ENCODE measurements around the gene FAM53C. TPM values are rescaled to one million over a fixed set of nuclear protein-coding genes. Genes with fewer than 3 reads are reported as not detected.

The FAM53C gene
- total and polyA plus RNA-seq, 2 donors (not counting 3 experiments of a cell fraction or from before 2014, with no cell fraction given), result 37.4 to 37.9 TPM

- Histone ChIP-seq H3K9me1 (replicated peaks; ENCODE audit: control insufficient read depth, extremely low read depth, insufficient read depth, low read length) (no peaks in the 10 kb centered on the region), H3K9ac (replicated peaks; ENCODE audit: extremely low read depth, insufficient read depth, low read length) (no peak overlapping the region), H3K27ac (ENCODE audit: insufficient read depth, low read depth, low read length) (no peak overlapping the region), H3K4me1 (ENCODE audit: control insufficient read depth, extremely low read depth, insufficient read depth, low read length) (no peaks in the 10 kb centered on the region), H4K20me1 (replicated peaks; ENCODE audit: control insufficient read depth, extremely low read depth, insufficient read depth, low read length) (no peaks in the 10 kb centered on the region), H3K27me3 (ENCODE audit: control insufficient read depth in 2 of 2, insufficient read depth in 2 of 2, low read length in 2 of 2) (no peaks in the 10 kb centered on the region), H3K36me3 (ENCODE audit: control insufficient read depth in 2 of 2, extremely low read depth in 1 of 2, insufficient read depth in 2 of 2, low read length in 2 of 2) (peaks cover 8 to 26% of the 10 kb centered on the region in 2 experiments), H3K4me3 (replicated peaks in 1 of 3; ENCODE audit: insufficient read depth in 1 of 3, low read depth in 1 of 3, low read length in 3 of 3) (no peak overlapping the region), H3K9me3 (replicated peaks; ENCODE audit: control insufficient read depth, insufficient read depth, low read length) (no peaks in the 10 kb centered on the region), H2AFZ (ENCODE audit: low read depth, low read length) (no peak overlapping the region), H3K79me2 (ENCODE audit: control insufficient read depth, insufficient read depth, low read length) (no peaks in the 10 kb centered on the region), H3K4me2 (ENCODE audit: insufficient read depth, low read length) (no peak overlapping the region)
- CTCF ChIA-PET, result interaction anchor here (0.8 to 2.1 kb wide), 3 partner anchors 38 to 168 kb away, joined by 3 to 5 read pairs (median 3); partner anchors contain the start of gene KDM3B
- intact Hi-C loops (cut with micrococcal nuclease), result no loop called here
- FAIRE-seq (no peak), DNase-seq (ENCODE audit: low read depth, low spot score) (no peak)
- dilution Hi-C loops (cut with MboI; ENCODE audit: extremely low pct_ligation_motif_present, low sequenced_read_pairs), result no loop called here
- POLR2A ChIA-PET, result no interaction called here
- TF ChIP-seq, protein P1, sequence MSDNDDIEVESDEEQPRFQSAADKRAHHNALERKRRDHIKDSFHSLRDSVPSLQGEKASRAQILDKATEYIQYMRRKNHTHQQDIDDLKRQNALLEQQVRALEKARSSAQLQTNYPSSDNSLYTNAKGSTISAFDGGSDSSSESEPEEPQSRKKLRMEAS (IDR thresholded peaks at IDR 0.05; ENCODE audit: insufficient read depth, insufficient read length), result no peak
- TF ChIP-seq MYC (IDR thresholded peaks at IDR 0.05; ENCODE audit: low read depth, low read length) (no peak), POLR2A (IDR thresholded peaks at IDR 0.05; ENCODE audit: low read depth, low read length) (no peak), FOS (IDR thresholded peaks at IDR 0.05; ENCODE audit: borderline replicate concordance, insufficient read depth, low read length) (no peak), POLR2AphosphoS5 (IDR thresholded peaks at IDR 0.05; ENCODE audit: insufficient read depth, low read depth, low read length) (no peak), GATA2 (IDR thresholded peaks at IDR 0.05; ENCODE audit: insufficient read depth, insufficient read length, low read depth, low read length) (no peak), JUN (IDR thresholded peaks at IDR 0.05; ENCODE audit: borderline replicate concordance, insufficient read depth, insufficient read length, low read depth) (no peak), EZH2 (IDR thresholded peaks at IDR 0.05; ENCODE audit: borderline replicate concordance, low read depth, low read length, severe bottlenecking) (no peak)
- TF ChIP-seq, protein P2, sequence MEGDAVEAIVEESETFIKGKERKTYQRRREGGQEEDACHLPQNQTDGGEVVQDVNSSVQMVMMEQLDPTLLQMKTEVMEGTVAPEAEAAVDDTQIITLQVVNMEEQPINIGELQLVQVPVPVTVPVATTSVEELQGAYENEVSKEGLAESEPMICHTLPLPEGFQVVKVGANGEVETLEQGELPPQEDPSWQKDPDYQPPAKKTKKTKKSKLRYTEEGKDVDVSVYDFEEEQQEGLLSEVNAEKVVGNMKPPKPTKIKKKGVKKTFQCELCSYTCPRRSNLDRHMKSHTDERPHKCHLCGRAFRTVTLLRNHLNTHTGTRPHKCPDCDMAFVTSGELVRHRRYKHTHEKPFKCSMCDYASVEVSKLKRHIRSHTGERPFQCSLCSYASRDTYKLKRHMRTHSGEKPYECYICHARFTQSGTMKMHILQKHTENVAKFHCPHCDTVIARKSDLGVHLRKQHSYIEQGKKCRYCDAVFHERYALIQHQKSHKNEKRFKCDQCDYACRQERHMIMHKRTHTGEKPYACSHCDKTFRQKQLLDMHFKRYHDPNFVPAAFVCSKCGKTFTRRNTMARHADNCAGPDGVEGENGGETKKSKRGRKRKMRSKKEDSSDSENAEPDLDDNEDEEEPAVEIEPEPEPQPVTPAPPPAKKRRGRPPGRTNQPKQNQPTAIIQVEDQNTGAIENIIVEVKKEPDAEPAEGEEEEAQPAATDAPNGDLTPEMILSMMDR (IDR thresholded peaks at IDR 0.05; ENCODE audit: extremely low read depth in 1 of 2, insufficient read depth in 1 of 2, low read depth in 1 of 2, low read length in 2 of 2), result no peak
- BruUV-seq (replicated peaks), result no TSS peak
These were observed 53.9 kb downstream of the FAM53C start for GRCh38 chr5:138391859-138392386.

Other genes starting within 250 kb of the FAM53C start
- gene NME5, start 198.8 kb upstream of the FAM53C start, total RNA-seq, result 1.4 and 1.5 TPM in 2 replicates
- 0.11 TPM in 1 of 2 replicates, not detected in the other for gene NME5, start 198.8 kb upstream of the FAM53C start, polyA plus RNA-seq
- gene BRD8, start 159.6 kb upstream of the FAM53C start, total RNA-seq, result 69.7 and 73.7 TPM in 2 replicates
- gene BRD8, start 159.6 kb upstream of the FAM53C start, polyA plus RNA-seq, result 33.5 and 38.2 TPM in 2 replicates
- gene KIF20A, start 159.2 kb upstream of the FAM53C start, total RNA-seq, result 72.0 and 78.1 TPM in 2 replicates
- 36.6 and 38.7 TPM in 2 replicates for gene KIF20A, start 159.2 kb upstream of the FAM53C start, polyA plus RNA-seq
- gene CDC23, start 124.9 kb upstream of the FAM53C start, total RNA-seq, result 39.4 and 41.2 TPM in 2 replicates
- 25.2 and 28.5 TPM in 2 replicates for gene CDC23, start 124.9 kb upstream of the FAM53C start, polyA plus RNA-seq
- not detected in 2 replicates for gene GFRA3, start 63.6 kb upstream of the FAM53C start, total RNA-seq
- 0.05 and 0.10 TPM in 2 replicates for gene GFRA3, start 63.6 kb upstream of the FAM53C start, polyA plus RNA-seq
- 13.3 and 13.6 TPM in 2 replicates for gene CDC25C, start 6.5 kb upstream of the FAM53C start, total RNA-seq
- gene CDC25C, start 6.5 kb upstream of the FAM53C start, polyA plus RNA-seq, result 5.5 and 8.1 TPM in 2 replicates
- 52.6 and 55.7 TPM in 2 replicates for gene KDM3B, start 14.4 kb downstream of the FAM53C start, total RNA-seq
- gene KDM3B, start 14.4 kb downstream of the FAM53C start, polyA plus RNA-seq, result 15.8 and 19.0 TPM in 2 replicates
- 4.0 and 4.4 TPM in 2 replicates for gene REEP2, start 100.8 kb downstream of the FAM53C start, total RNA-seq
- gene REEP2, start 100.8 kb downstream of the FAM53C start, polyA plus RNA-seq, result 4.8 and 5.3 TPM in 2 replicates
- gene EGR1, start 127.2 kb downstream of the FAM53C start, total RNA-seq, result 5.5 and 12.7 TPM in 2 replicates
- gene EGR1, start 127.2 kb downstream of the FAM53C start, polyA plus RNA-seq, result 6.5 and 7.2 TPM in 2 replicates
- gene ETF1, start 205.0 kb downstream of the FAM53C start, total RNA-seq, result 103 and 114 TPM in 2 replicates
- 27.5 and 32.9 TPM in 2 replicates for gene ETF1, start 205.0 kb downstream of the FAM53C start, polyA plus RNA-seq
- gene HSPA9, start 237.1 kb downstream of the FAM53C start, total RNA-seq, result 180 and 192 TPM in 2 replicates
- gene HSPA9, start 237.1 kb downstream of the FAM53C start, polyA plus RNA-seq, result 62.7 and 99.6 TPM in 2 replicates